SK-N-SH treated with all-trans-retinoic acid at 6 μM for 48 hours (cell line): ENCODE results near the gene CANT1.

Experiments used
- ATAC-seq: fragments of 200-7000 bp; cut with Tn5 transposase; 3 replicates; pipeline ENCODE4 v1.9.1; 2020; ENCODE audit warnings: mild to moderate bottlenecking, moderate library complexity
- BACH2 ChIP-seq: fragments of 250-450 bp; sonication (Bioruptor Pico); IDR thresholded peaks from 2 replicates; pipeline ENCODE4 v1.9.0; 2021; ENCODE audit warnings: mild to moderate bottlenecking, borderline replicate concordance
- CREB5 ChIP-seq: fragments of 250-450 bp; sonication (Bioruptor Pico); IDR thresholded peaks from 2 replicates; pipeline ENCODE4 v1.5.1; 2020; ENCODE audit warnings: low read depth, mild to moderate bottlenecking, moderate library complexity
- CSDC2 ChIP-seq: fragments of 250-450 bp; sonication (Bioruptor Pico); IDR thresholded peaks from 2 replicates; pipeline ENCODE4 v1.5.0; 2020; ENCODE audit warnings: mild to moderate bottlenecking, moderate library complexity
- CSRNP3 ChIP-seq: fragments of 250-450 bp; sonication (Bioruptor Pico); IDR thresholded peaks from 2 replicates; pipeline ENCODE4 v1.5.1; 2021; ENCODE audit warnings: mild to moderate bottlenecking, moderate library complexity
- ESRRG ChIP-seq: fragments of 250-450 bp; sonication (Bioruptor Pico); IDR thresholded peaks from 2 replicates; pipeline ENCODE4 v1.6.1; 2021; ENCODE audit warnings: mild to moderate bottlenecking
- GLIS3 ChIP-seq: fragments of 250-450 bp; sonication (Bioruptor Pico); IDR thresholded peaks from 2 replicates; pipeline ENCODE4 v1.5.0; 2020; ENCODE audit warnings: mild to moderate bottlenecking, moderate library complexity
- OSR1 ChIP-seq: fragments of 250-450 bp; sonication (Bioruptor Pico); IDR thresholded peaks from 2 replicates; pipeline ENCODE4 v1.8.0; 2022; ENCODE audit warnings: moderate library complexity, mild to moderate bottlenecking, inconsistent platforms
- PATZ1 ChIP-seq: fragments of 250-450 bp; sonication (Bioruptor Pico); IDR thresholded peaks from 2 replicates; pipeline ENCODE4 v1.8.0; 2020; ENCODE audit warnings: mild to moderate bottlenecking, moderate library complexity, borderline replicate concordance
- POU6F1 ChIP-seq: fragments of 250-450 bp; sonication (Bioruptor Pico); IDR thresholded peaks from 2 replicates; pipeline ENCODE4 v1.8.0; 2021; ENCODE audit warnings: low read depth, mild to moderate bottlenecking, moderate library complexity, borderline replicate concordance
- PPARA ChIP-seq: fragments of 250-450 bp; sonication (Bioruptor Pico); IDR thresholded peaks from 2 replicates; pipeline ENCODE4 v1.5.0; 2020; ENCODE audit warnings: mild to moderate bottlenecking, borderline replicate concordance
- RARB ChIP-seq: fragments of 250-450 bp; sonication (Bioruptor Pico); IDR thresholded peaks from 2 replicates; pipeline ENCODE4 v1.8.0; 2021; ENCODE audit warnings: mild to moderate bottlenecking, moderate library complexity
- SNAI2 ChIP-seq: fragments of 250-450 bp; sonication (Bioruptor Pico); IDR thresholded peaks from 2 replicates; pipeline ENCODE4 v1.5.0; 2020; ENCODE audit warnings: mild to moderate bottlenecking, moderate library complexity
- TCF4 ChIP-seq: fragments of 250-450 bp; sonication (Bioruptor Pico); IDR thresholded peaks from 2 replicates; pipeline ENCODE4 v1.8.0; 2021; ENCODE audit warnings: mild to moderate bottlenecking, moderate library complexity, borderline replicate concordance
- TSHZ2 ChIP-seq: fragments of 250-450 bp; sonication (Bioruptor Pico); IDR thresholded peaks from 2 replicates; pipeline ENCODE4 v1.5.0; 2020; ENCODE audit warnings: mild to moderate bottlenecking, moderate library complexity
- ZC3H10 ChIP-seq: fragments of 250-450 bp; sonication (Bioruptor Pico); IDR thresholded peaks from 2 replicates; pipeline ENCODE4 v1.5.1; 2021; ENCODE audit warnings: mild to moderate bottlenecking, moderate library complexity
- ZFP3 ChIP-seq: fragments of 250-450 bp; sonication (Bioruptor Pico); IDR thresholded peaks from 2 replicates; pipeline ENCODE4 v1.5.0; 2020; ENCODE audit warnings: mild to moderate bottlenecking, moderate library complexity
- ZFP30 ChIP-seq: fragments of 450-650 bp; formaldehyde crosslinking; IDR thresholded peaks from 2 replicates; pipeline ENCODE4 v1.5.0; 2022; ENCODE audit warnings: mild to moderate bottlenecking, moderate library complexity
- ZNF565 ChIP-seq: fragments of 450-650 bp; formaldehyde crosslinking; conservative IDR thresholded peaks from 2 replicates; pipeline ENCODE4 v1.5.0; 2020; ENCODE audit warnings: low read depth, mild to moderate bottlenecking, moderate library complexity
- ZNF8 ChIP-seq: fragments of 450-650 bp; formaldehyde crosslinking; IDR thresholded peaks from 2 replicates; pipeline ENCODE4 v1.5.0; 2020; ENCODE audit warnings: mild to moderate bottlenecking, moderate library complexity

CANT1 gene

GRCh38 chr17:79054200-79054960 is 44.8 kb upstream of the CANT1 start:
- ATAC-seq: no peak
- TF ChIP-seq ZC3H10 (CRISPR knock-in tag): no peak
- TF ChIP-seq ZFP3 (CRISPR knock-in tag): no peak
- no peak for TF ChIP-seq OSR1 (CRISPR knock-in tag)
- no peak for TF ChIP-seq PPARA
- TF ChIP-seq GLIS3 (CRISPR knock-in tag): no peak
- no peak for TF ChIP-seq ZFP30
- no peak for TF ChIP-seq POU6F1 (CRISPR knock-in tag)
- TF ChIP-seq PATZ1 (CRISPR knock-in tag): no peak
- no peak for TF ChIP-seq ESRRG (CRISPR knock-in tag)
- TF ChIP-seq RARB: no peak
- TF ChIP-seq BACH2 (CRISPR knock-in tag): no peak
- TF ChIP-seq TSHZ2: no peak
- no peak for TF ChIP-seq CREB5 (CRISPR knock-in tag)
- TF ChIP-seq SNAI2 (CRISPR knock-in tag): no peak
- TF ChIP-seq CSDC2 (CRISPR knock-in tag): no peak
- TF ChIP-seq TCF4 (CRISPR knock-in tag): no peak
- no peak for TF ChIP-seq ZNF8 (CRISPR knock-in tag)
- no peak for TF ChIP-seq ZNF565 (CRISPR knock-in tag)

- no peak for ATAC-seq
- no peak for TF ChIP-seq TCF4 (CRISPR knock-in tag)
- TF ChIP-seq ZFP30: no peak
- TF ChIP-seq ZNF8 (CRISPR knock-in tag): no peak
- no peak for TF ChIP-seq SNAI2 (CRISPR knock-in tag)
- TF ChIP-seq GLIS3 (CRISPR knock-in tag): no peak
- TF ChIP-seq CSRNP3 (CRISPR knock-in tag): no peak
- no peak for TF ChIP-seq POU6F1 (CRISPR knock-in tag)
- TF ChIP-seq, all 23 proteins: peak for 0
Measured at GRCh38 chr17:79053251-79053925, 43.8 kb upstream of the CANT1 start.
